Measurements from ENCODE around the gene PSD4.

GRCh38 chr2:113226462-113226861 is 52.7 kb downstream of the PSD4 start:
- TF ChIP-seq TAF1 (IDR thresholded peaks at IDR 0.05; ENCODE audit: borderline replicate concordance, insufficient read depth, low read length) (no peak), FOXP2 (optimal IDR thresholded peaks at IDR 0.05; ENCODE audit: borderline replicate concordance, extremely low read depth, extremely low read length, insufficient read depth) (no peak), POLR2AphosphoS5 (IDR thresholded peaks at IDR 0.05; ENCODE audit: low read depth, low read length) (no peak), SIN3A (IDR thresholded peaks at IDR 0.05; ENCODE audit: borderline replicate concordance, insufficient read depth, low read length) (no peak)
